ENCODE data around the gene MOB3B.

DNA sequence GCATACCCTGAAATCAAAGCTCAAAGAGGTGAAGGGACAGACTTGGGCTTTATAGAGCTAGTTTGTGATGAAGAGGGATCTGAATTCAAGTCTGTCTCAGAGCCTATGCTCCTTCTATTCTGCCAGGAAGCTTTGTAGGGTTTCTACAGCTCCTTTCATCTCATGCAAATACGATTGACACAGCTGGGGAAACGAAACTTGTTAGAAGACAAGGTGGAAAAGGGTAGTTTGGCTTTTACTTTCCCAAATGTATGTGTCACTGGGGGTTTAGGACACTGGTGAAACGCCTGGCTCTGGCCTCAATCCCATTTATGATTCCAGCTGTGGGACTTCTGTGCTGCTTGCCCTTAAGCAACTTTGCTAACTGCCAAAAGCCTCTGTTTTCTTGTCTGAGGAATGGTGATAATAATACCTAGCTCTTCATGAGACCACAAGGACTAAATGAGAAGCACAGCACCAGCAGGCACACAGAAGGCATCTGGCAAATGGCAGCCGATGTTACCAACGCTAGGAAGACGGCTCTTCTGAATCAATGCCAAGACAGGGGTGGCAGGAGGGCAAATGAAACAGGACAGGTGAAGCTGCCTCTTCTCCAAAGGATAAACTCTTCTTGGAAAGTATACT lies 162.3 kb downstream of the MOB3B start:
- TF ChIP-seq GLI4 (tag by site-specific recombination; IDR thresholded peaks at IDR 0.05) (no peak), ZNF138 (tag by site-specific recombination; IDR thresholded peaks at IDR 0.05; ENCODE audit: borderline replicate concordance) (no peak)

Measured in HEK293 (cell line).